Adrenal gland (tissue), 12 donors: Measurements from ENCODE around the gene INO80C. TPM values are rescaled to one million over a fixed set of nuclear protein-coding genes. Genes with fewer than 3 reads are reported as not detected.

Experiments used
- DNase-seq, 7 donors: peaks; one replicate each; pipeline ENCODE4 v3.0.0-alpha.2; 2019 to 2020
- H3K27ac ChIP-seq, 5 donors: fragments of 200-600 bp; sonication (generic) in 4 of 5; 1 replicate in 3 of 5; 2 replicates in 2 of 5; pipeline versions ENCODE4 v1.5.1 to v1.8.0; 2016 to 2020; ENCODE audit warnings: mild to moderate bottlenecking in 1 of 5
- H3K27me3 ChIP-seq: fragments of 200-600 bp; 2 replicates; pipeline ENCODE4 v1.8.0; 2021
- H3K36me3 ChIP-seq, 2 donors: fragments of 200-600 bp; replicated peaks in 1 of 2; 1 replicate in 1 of 2; 2 replicates in 1 of 2; pipeline versions ENCODE4 v1.5.1 to v1.8.0; 2018 to 2022
- H3K4me1 ChIP-seq, 2 donors: fragments of 200-600 bp; replicated peaks in 1 of 2; 1 replicate in 1 of 2; 2 replicates in 1 of 2; pipeline versions ENCODE4 v1.5.1 to v1.8.0; 2018 to 2021
- H3K4me3 ChIP-seq, 4 donors: fragments of 200-600 bp; sonication (generic) in 3 of 4; one replicate each; pipeline ENCODE4 v1.5.1; 2016 to 2018
- H3K9me3 ChIP-seq, 3 donors: fragments of 200-600 bp; sonication (generic) in 1 of 3; replicated peaks in 1 of 3; 1 replicate in 2 of 3; 2 replicates in 1 of 3; pipeline versions ENCODE4 v1.5.1 to v1.8.0; 2016 to 2021
- CTCF ChIP-seq, 6 experiments: fragments of 450-650 bp in 4 of 6; fragments of 200-600 bp in 2 of 6; sonication (generic) in 1 of 6; IDR thresholded peaks; 1 replicate in 5 of 6; 2 replicates in 1 of 6; pipeline versions ENCODE4 v1.5.1 to v1.8.0; 2016 to 2021; ENCODE audit warnings: antibody characterized with exemption in 6 of 6, mild to moderate bottlenecking in 2 of 6, moderate library complexity in 1 of 6
- POLR2A ChIP-seq, 2 donors: fragments of 450-650 bp; IDR thresholded peaks; one replicate each; pipeline ENCODE4 v1.6.1; 2017; ENCODE audit warnings: antibody characterized with exemption in 2 of 2, mild to moderate bottlenecking in 2 of 2, moderate library complexity in 1 of 2
- WGBS, 4 donors: extraction: QIAGEN DNeasy Blood & Tissue Kit in 2 of 4; methylation state at CpG; one replicate each; pipeline versions ENCODE4 v1.1.5 to v1.1.7; 2013 to 2017; 5-methylcytosine and 5-hydroxymethylcytosine counted together
- intact Hi-C, 2 donors: fragments of 100-400 bp; cut with DNase I; formaldehyde crosslinking; loops; one replicate each; pipeline versions ENCODE4 v1.14.1 to v1.15.0; 2022 to 2023
- polyA plus RNA-seq, 3 donors: library from polyadenylated mRNA; stranded (reverse); fragments of 200-250 nt in 2 of 3; fragments of 350-450 nt in 1 of 3; fragmentation: Illumina TruSeq in 1 of 3; extraction: RNeasy Lipid Tissue Mini Kit (QIAGEN cat#74804) in 1 of 3; gene quantifications; one replicate each; pipeline ENCODE4 v1.2.3, GENCODE V29; 2013 to 2014
- total RNA-seq, 9 donors: library from RNA; depleted of rRNA in 4 of 9; stranded (reverse); fragments of >200 nt in 4 of 9; fragments of 120-200 nt in 1 of 9; fragmentation: NEBNext Ultra II Directional in 1 of 9; extraction: Animal tissue kit (Norgen Biotek cat#: 25700) in 1 of 9; gene quantifications; one replicate each; pipeline versions ENCODE4 v1.1.0 to v1.2.4, GENCODE V29; 2013 to 2023
- donor health status: healthy with polysubstance abuse.
- donor health status: Bipolar disorder and iron deficiency.
- donor health status: DM: yes; HTN: yes; CAD: no.
- donor health status: DM: no; HTN: no; CAD: no.
- donor health status: DM: no; HTN: no; CAD: no.
- donor health status: DM: yes; HTN: yes; CAD: no.

INO80C gene
- total and polyA plus RNA-seq, 12 donors: 3.6 to 29.6 (median 19.6) TPM

GRCh38 chr18:35502052-35502451 lies 4.3 kb upstream of the INO80C start:
- intact Hi-C loops: no loop called here
- no peaks in the 10 kb centered on the region for H3K27me3 ChIP-seq

GRCh38 chr18:35501369-35501768 lies 3.6 kb upstream of the INO80C start:
- intact Hi-C loops: no loop called here
- 72 to 83% (median 77%) methylated on average over 7 of the region's 7 CpGs for WGBS, 4 donors

More at GRCh38 chr18:35502052-35502451, 4.3 kb upstream of the INO80C start:
- DNase-seq: peak in 1 of 7 donors; percentile 27
- Histone ChIP-seq H3K27ac (no peak overlapping the region), H3K4me3 (no peak overlapping the region), H3K9me3 (no peaks in the 10 kb centered on the region), H3K4me1 (peaks cover 5 to 7% of the 10 kb centered on the region in 2 donors), H3K36me3 (no peaks in the 10 kb centered on the region)
- WGBS, 4 donors: 74 to 86% (median 82%) methylated on average over 3 of the region's 3 CpGs
- TF ChIP-seq POLR2A (IDR thresholded peaks at IDR 0.05) (no peak), CTCF (IDR thresholded peaks at IDR 0.05) (no peak)

GRCh38 chr18:35500113-35500512 lies 2.4 kb upstream of the INO80C start:
- Histone ChIP-seq H3K36me3 (no peaks in the 10 kb centered on the region), H3K4me3 (no peak overlapping the region), H3K9me3 (no peaks in the 10 kb centered on the region), H3K27me3 (no peaks in the 10 kb centered on the region), H3K4me1 (peaks cover 10 to 21% of the 10 kb centered on the region in 2 donors), H3K27ac (no peak overlapping the region)
- intact Hi-C loops: no loop called here
- no peak for DNase-seq
- 44 to 58% (median 51%) methylated on average over 3 of the region's 3 CpGs for WGBS, 4 donors
- no peak for TF ChIP-seq CTCF (IDR thresholded peaks at IDR 0.05)
- TF ChIP-seq POLR2A (IDR thresholded peaks at IDR 0.05): no peak

More at GRCh38 chr18:35501369-35501768, 3.6 kb upstream of the INO80C start:
- TF ChIP-seq POLR2A (IDR thresholded peaks at IDR 0.05) (no peak), CTCF (IDR thresholded peaks at IDR 0.05) (no peak)
- H3K27me3 ChIP-seq: no peaks in the 10 kb centered on the region
- H3K9me3 ChIP-seq: no peaks in the 10 kb centered on the region
- H3K27ac ChIP-seq: no peak overlapping the region
- no peak overlapping the region for H3K4me3 ChIP-seq
- peaks cover 10 to 11% of the 10 kb centered on the region in 2 donors for H3K4me1 ChIP-seq
- DNase-seq: no peak
- no peaks in the 10 kb centered on the region for H3K36me3 ChIP-seq

GRCh38 chr18:35497027-35497369 lies 762 bp downstream of the INO80C start:
- H3K4me3 ChIP-seq: peak overlapping the region in 3 of 4 donors; percentile 7 to 98 (median 82)
- DNase-seq: peak in 6 of 7 donors; percentile 21 to 69 (median 36)
- WGBS, 4 donors: 3 to 8% (median 5%) methylated on average over 5 of the region's 5 CpGs
- no peaks in the 10 kb centered on the region for H3K27me3 ChIP-seq
- no peak for TF ChIP-seq POLR2A (IDR thresholded peaks at IDR 0.05)
- no peak for TF ChIP-seq CTCF (IDR thresholded peaks at IDR 0.05)
- H3K27ac ChIP-seq: peak overlapping the region; percentile 32 to 97 (median 96)
- intact Hi-C loops: loop anchor here in 1 of 2 donors (5.0 kb wide), 1 partner anchor 90 kb away; no protein-coding TSS in a partner anchor
- H3K4me1 ChIP-seq: peaks cover 10 to 21% of the 10 kb centered on the region in 2 donors
- no peaks in the 10 kb centered on the region for H3K36me3 ChIP-seq
- H3K9me3 ChIP-seq: no peaks in the 10 kb centered on the region
